G401 (cell line): ENCODE measurements around the gene PTPN6. TPM values are rescaled to one million over a fixed set of nuclear protein-coding genes. Genes with fewer than 3 reads are reported as not detected.

ENCODE experiments used
- DNase-seq: peaks from one replicate; pipeline ENCODE4 v3.0.0-alpha.2; 2015; ENCODE audit warnings: low spot score
- in situ Hi-C: cut with HindIII; loops from 2 replicates; pipeline ENCODE4 v1.10.0; 2016; ENCODE audit warnings: low sequenced_read_pairs, mixed read lengths
- total RNA-seq: library from RNA; depleted of rRNA; stranded (reverse); fragments of >200 nt; shearing (Covaris generic); gene quantifications from 2 replicates; pipeline ENCODE4 v1.2.3, GENCODE V29; 2014

PTPN6 gene
- total RNA-seq, 1 experiment from 2014 or later, result 12.1 TPM

- no peak for DNase-seq
- in situ Hi-C loops, result no loop called here
Observed at GRCh38 chr12:6952121-6952862, 1.1 kb downstream of the PTPN6 start.

GRCh38 chr12:6952863-6953441 lies 1.8 kb downstream of the PTPN6 start:
- in situ Hi-C loops, result no loop called here
- no peak for DNase-seq

- in situ Hi-C loops, result no loop called here
Observed at GRCh38 chr12:6953442-6954315, 2.5 kb downstream of the PTPN6 start.

DNA sequence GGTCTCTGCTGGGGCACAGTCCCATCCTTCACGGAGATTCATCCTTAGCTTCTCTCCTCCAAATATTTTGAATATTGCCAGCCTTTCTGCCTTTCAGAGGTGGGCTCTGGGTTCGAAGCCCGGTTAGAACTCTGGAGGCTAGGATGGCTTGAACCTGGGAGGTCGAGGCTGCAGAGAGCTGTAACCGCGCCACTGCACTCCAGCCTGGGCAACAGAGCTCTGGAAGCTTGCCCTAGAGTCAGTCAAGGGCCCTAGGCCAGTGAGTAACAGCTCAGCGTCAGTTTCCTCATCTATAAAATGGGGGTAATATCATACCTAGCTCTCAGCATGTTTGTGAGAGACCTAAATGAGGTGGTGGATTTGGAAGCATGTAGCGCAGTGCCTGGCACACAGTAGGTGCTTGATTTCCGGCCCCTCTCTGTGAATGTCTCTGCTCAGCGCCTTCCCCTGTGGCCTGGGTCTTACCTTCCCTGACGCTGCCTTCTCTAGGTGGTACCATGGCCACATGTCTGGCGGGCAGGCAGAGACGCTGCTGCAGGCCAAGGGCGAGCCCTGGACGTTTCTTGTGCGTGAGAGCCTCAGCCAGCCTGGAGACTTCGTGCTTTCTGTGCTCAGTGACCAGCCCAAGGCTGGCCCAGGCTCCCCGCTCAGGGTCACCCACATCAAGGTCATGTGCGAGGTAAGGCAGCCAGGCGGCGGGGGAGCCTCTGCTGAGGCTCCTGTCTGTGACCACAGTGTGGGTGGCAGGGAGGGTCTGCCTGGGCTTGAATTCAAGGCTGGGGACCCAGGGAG lies 3.4 kb downstream of the PTPN6 start:
- DNase-seq, result no peak
- in situ Hi-C loops, result no loop called here

More at GRCh38 chr12:6953442-6954315, 2.5 kb downstream of the PTPN6 start:
- DNase-seq, result no peak

- no peak for DNase-seq
- in situ Hi-C loops, result no loop called here
Observed at GRCh38 chr12:6955108-6956020, 4.2 kb downstream of the PTPN6 start.

DNA sequence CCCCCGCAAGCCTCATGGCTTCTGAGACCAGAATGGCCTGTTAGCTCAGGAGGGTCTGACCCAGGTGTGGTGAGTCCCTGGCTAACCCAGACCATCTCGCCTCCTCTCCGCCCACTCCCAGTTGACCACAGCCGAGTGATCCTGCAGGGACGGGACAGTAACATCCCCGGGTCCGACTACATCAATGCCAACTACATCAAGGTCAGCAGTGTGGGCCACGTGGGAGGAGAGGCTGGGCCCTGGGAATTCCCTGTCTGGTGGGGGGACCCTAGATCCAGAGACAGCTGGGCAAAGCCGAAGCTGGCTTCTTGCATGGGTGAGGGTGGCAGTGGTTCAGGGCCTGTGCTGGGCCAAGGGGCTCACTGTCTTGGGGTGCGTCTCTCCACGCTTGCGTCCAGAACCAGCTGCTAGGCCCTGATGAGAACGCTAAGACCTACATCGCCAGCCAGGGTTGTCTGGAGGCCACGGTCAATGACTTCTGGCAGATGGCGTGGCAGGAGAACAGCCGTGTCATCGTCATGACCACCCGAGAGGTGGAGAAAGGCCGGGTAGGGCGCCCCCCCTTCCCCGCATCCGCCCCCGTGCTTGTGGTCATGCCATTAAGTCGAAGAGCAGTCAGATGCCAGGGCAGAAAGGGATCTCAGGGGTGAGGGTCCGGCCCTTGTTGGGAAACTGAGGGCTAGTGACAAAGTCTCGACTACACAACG lies 5.0 kb downstream of the PTPN6 start:
- no peak for DNase-seq
- in situ Hi-C loops, result no loop called here

DNA sequence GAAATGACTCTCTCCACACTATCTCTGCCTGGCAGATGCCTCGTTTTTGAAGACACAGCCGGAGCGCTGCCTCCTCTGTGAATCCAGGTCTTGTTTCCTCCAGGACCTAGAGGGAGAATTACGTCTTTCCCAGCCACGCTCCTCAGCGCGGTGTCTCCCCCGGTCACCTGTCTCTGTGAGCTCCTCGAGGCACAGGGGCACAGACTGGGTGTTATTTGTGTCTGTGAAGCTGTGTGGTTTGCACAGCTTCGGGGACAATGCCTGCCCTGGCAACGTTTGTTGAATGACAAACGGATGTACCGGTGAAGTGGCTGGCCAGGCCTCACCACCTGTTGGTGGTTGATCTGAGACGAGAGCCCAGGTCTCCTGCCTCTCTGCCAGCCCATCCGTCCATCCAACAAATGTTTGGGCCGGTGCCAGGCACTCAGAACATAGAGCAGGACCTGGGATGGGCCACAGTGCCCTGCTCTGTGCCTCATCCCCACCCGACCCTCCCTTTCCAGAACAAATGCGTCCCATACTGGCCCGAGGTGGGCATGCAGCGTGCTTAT lies 6.1 kb downstream of the PTPN6 start:
- no peak for DNase-seq
- in situ Hi-C loops, result no loop called here

- DNase-seq, result no peak
- in situ Hi-C loops, result no loop called here
Observed at GRCh38 chr12:6957741-6958608, 6.8 kb downstream of the PTPN6 start.

DNA sequence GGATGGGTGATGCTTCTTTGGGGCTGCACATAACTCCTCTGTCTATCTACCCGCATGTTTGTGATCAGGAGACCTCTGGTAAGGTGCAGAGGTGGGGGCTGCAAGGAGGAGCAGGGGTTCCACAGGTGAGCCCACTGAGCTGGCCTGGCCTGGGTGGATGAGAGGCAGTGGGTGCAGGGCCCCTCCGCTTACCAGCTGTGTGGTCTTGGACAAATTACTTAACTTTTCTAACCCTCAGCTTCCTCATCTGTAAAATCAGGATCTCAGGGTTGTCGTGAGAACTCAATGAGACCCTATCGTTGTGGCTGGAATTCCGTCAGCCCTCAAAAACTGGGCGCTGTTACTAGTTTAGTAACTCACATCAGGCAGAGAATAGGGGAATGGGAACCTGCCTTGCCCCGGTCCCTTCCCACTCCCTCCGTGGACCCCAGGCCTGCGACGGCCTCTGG lies 7.5 kb downstream of the PTPN6 start:
- in situ Hi-C loops, result no loop called here
- no peak for DNase-seq

DNA sequence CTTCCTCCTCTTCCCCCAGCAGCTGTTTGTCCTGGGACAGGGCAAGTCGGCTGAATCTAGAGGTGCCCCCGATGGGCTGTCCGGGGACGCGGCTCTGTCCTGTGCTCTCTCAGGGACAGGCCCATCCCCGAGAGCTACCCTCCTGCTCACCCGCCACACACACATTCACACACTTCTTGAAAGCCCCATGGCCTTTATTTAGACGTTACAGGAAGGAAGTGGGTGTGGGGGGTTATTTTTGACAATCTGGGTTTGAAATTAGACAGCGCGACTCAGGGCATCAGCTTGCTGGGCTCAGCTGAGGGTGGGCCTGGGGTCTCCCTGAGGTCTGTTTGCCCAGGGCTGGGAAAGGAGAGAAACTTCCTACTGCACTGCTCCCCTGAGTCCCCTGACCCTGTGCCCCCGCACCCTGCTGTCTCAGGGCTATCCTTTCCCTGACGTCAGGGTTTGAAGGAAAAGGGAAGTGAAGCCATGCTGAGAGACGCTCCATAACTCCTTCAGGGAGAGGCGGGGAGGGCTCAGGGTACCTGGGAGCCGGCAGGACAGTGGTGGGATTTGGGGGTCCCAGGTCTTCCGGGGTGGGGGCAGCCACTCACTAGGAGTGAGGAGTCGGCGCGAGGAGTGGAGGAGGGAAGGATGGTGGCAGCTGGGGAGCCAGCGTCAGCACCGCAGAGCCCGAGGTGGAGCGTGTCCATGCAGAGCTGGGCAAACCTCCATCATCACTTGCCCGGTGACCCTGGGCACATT lies 8.1 kb downstream of the PTPN6 start:
- in situ Hi-C loops, result no loop called here

GRCh38 chr12:6959805-6960592 lies 8.8 kb downstream of the PTPN6 start:
- in situ Hi-C loops, result no loop called here
- DNase-seq, result no peak

More for the DNA sequence above, 8.1 kb downstream of the PTPN6 start:
- no peak for DNase-seq

GRCh38 chr12:6960593-6961277 lies 9.6 kb downstream of the PTPN6 start:
- in situ Hi-C loops, result no loop called here
- DNase-seq, result no peak

DNA sequence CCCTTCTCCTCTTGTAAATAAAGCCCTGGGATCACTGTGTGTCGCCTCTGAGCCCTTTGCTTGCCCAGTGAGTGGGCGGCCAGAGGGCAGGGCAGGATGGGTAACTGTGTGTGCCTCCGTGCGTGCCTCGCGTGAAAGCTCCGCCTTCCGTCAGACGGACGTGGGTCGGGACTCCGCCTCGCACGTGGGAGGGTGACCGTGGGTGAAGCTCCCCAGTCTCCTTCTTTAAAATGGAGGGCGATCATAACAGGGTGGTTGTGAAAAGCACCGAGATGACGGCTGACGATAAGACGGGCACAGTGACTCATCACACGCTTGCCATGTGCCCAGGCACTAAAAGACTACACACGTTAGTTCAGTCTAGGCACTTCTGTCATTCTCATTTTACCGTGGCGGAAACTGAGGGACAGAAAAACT lies 10.1 kb downstream of the PTPN6 start:
- DNase-seq, result no peak
- in situ Hi-C loops, result no loop called here

DNA sequence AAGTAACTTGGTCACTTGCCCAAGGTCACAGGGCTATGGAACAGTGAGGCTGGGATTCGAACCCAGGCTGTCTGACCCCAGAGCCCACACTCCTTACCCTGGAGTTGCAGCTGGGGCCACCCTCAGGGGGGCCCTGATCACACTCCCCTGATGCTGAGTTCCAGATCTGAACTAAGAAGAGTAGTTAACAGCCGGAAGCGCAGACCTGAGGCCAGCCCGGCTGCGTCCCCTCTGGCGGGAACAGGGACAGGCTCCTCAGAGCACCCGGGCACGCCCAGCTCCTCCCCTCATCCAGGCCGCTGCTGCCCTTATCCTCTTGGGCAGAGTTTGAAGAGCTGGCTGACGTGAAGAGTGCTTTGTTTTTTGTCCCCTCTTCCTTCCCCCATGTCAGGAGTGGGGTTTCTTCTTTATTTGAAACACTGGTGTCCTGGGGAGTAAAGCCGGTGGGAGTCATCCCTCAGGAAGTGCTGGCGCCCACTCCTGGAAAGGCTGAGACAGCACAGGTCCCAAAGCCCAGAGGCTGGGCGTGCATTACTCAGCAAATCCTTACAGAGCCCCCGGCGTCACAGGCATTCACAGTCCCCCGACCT lies 10.6 kb downstream of the PTPN6 start:
- DNase-seq, result peak; percentile 33
- in situ Hi-C loops, result no loop called here
